IPS-11a (cell line): ENCODE measurements around the gene L2HGDH.

Experiments used
- H3K4me3 ChIP-seq: one replicate; pipeline ENCODE4 v1.5.1; 2013; ENCODE audit warnings: low read depth, low read length, control low read depth

Gene L2HGDH

GRCh38 chr14:50231475-50232275, 80.4 kb downstream of the L2HGDH start, which contains the start of gene SOS2:
Gene SOS2, minus strand, starts transcription at chr14:50231578. Its CDS starts 295 bp downstream, at chr14:50231283.
- peak within 1 kb of the TSS; percentile 81 for H3K4me3 ChIP-seq

- H3K4me3 ChIP-seq, result peak overlapping the region; percentile 81
These were observed 81.1 kb downstream of the L2HGDH start for GRCh38 chr14:50230701-50231474.

DNA sequence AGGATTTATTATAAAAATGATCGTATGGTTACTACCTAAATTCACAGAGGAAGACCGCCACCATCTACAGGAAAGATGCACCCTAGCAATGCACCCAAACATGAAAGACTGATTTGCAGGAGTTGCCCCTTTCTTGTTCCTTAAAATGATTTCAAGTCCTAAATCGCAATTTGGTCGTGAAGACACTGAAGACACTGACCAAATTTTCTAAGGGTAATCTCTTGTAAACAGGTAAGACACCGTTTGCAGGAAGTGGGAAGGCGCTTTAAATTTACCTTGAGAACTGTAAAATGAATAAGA, 81.7 kb downstream of the L2HGDH start:
- peak overlapping the region; percentile 81 for H3K4me3 ChIP-seq

DNA sequence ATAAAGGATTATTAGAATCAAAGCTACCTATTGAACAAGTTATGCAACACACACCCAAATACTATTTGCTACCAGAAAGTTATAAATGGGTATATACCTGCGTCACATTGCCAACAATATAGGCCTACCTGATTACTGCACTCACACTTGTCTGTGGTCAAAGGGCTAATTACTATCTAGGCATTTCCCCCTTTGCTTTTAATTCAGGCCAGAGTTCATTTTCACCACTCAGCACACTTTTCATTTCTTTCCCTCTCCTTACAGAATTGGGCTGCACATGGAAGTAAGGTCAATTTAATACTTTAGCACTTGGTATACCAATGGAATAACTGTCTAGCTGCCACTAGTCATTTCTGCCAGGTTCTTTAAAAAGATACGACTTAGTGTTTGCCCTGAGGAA, 82.3 kb downstream of the L2HGDH start:
- H3K4me3 ChIP-seq, result no peak overlapping the region

DNA sequence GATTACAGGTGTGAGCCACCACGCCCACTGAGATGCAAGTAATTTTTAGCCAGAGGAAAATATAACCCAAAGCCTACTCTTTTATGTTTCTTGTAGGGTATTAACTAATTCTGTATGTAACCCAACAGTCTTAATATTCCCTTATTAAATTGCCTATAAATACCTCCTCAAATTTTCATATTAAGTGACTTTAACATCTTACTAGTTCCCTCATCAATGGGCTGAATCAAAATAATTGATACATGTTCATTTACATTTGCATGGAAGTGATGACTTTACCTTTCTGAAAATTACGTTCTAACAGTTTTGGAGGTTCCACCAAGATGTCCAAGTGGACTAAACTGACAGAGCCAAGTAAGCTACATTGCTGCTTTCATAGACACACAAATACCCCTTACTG, 83.7 kb downstream of the L2HGDH start:
- H3K4me3 ChIP-seq, result no peak overlapping the region

GRCh38 chr14:50225974-50226297, 86.1 kb downstream of the L2HGDH start:
- no peak overlapping the region for H3K4me3 ChIP-seq

- H3K4me3 ChIP-seq, result no peak overlapping the region
These were observed 86.7 kb downstream of the L2HGDH start for GRCh38 chr14:50225067-50225973.

- no peak overlapping the region for H3K4me3 ChIP-seq
These were observed 89.9 kb downstream of the L2HGDH start for GRCh38 chr14:50222055-50222613.

DNA sequence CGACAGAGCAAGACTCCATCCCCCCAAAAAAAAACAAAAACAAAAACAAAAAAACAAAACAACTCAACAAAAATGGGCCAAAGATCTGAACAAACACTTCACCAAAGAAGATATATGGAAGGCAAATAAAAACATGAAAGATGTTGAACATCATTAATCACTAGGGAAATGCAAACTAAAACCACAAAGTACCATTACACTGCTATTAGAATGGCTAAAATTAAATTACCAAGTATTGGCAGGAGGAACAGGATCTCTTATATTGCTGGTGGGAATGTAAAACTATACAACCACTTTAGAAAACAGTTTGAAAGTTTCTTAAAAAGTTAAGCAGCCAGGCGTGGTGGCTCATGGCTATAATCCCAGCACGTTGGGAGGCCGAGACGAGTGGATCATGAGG, 93.5 kb downstream of the L2HGDH start:
- H3K4me3 ChIP-seq, result no peak overlapping the region

DNA sequence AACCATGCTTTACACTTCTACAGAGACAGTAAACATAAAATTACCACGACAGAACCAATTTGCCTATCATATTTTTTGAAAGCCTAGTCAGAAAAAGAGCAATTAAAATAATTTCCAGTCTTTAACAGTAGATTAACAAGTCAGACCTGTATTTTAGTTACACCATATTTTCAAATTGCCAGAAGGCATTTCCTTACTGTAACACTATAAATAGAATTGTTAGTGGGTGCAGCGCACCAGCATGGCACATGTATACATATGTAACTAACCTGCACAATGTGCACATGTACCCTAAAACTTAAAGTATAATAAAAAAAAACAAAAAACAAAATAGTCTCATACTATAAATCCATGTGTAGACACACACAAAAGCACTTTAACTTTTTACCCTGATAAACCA, 96.6 kb downstream of the L2HGDH start:
- H3K4me3 ChIP-seq, result no peak overlapping the region

- H3K4me3 ChIP-seq, result no peak overlapping the region
These were observed 98.2 kb downstream of the L2HGDH start for GRCh38 chr14:50213795-50214194.

DNA sequence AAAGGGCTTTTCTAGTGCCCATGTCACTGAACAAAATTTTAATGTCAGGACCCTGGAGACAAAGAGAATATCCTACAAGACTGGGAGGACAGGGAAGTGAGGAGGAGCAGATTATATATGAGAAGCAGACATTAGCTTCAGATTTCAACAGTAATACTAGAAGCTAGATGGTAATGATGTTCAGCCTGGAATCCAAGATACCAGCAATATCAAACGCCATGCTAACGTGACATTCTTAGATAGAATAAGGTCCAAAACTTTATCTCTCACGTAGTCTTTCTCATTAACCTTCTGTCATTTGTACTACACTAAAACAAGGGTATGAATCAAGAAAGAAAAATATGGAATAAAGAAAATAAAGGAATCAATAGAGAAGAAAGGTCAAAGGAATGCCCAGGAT, 99.3 kb downstream of the L2HGDH start:
- no peak overlapping the region for H3K4me3 ChIP-seq

- H3K4me3 ChIP-seq, result no peak overlapping the region
These were observed 102.0 kb downstream of the L2HGDH start for GRCh38 chr14:50210074-50210473.

- H3K4me3 ChIP-seq, result no peak overlapping the region
These were observed 113.5 kb downstream of the L2HGDH start for GRCh38 chr14:50198499-50198898.

GRCh38 chr14:50191499-50191898, 120.5 kb downstream of the L2HGDH start:
- no peak overlapping the region for H3K4me3 ChIP-seq
